Lung (tissue), 12 donors: ENCODE results near the gene OR52E5. TPM values are rescaled to one million over a fixed set of nuclear protein-coding genes. Genes with fewer than 3 reads are reported as not detected.

Source experiments
- ATAC-seq: fragments of 200-7000 bp; cut with Tn5 transposase; one replicate; pipeline ENCODE4 v1.9.1; 2020; ENCODE audit warnings: moderate number of reproducible peaks; ENCODE audit not compliant: insufficient read depth, low FRiP score
- DNase-seq, 3 donors: peaks; one replicate each; pipeline ENCODE4 v3.0.0-alpha.2; 2013 to 2017
- H3K27ac ChIP-seq, 2 donors: one replicate each; pipeline ENCODE4 v1.5.1; 2013; ENCODE audit warnings: mild to moderate bottlenecking in 2 of 2, moderate library complexity in 2 of 2, control low read depth in 1 of 2, inconsistent platforms in 1 of 2, low read depth in 1 of 2, low read length in 1 of 2
- H3K27me3 ChIP-seq, 3 donors: one replicate each; pipeline ENCODE4 v1.5.1; 2013; ENCODE audit warnings: low read length in 2 of 3; ENCODE audit not compliant: control insufficient read depth in 3 of 3, insufficient read depth in 3 of 3
- H3K36me3 ChIP-seq, 4 donors: one replicate each; pipeline ENCODE4 v1.5.1; 2013; ENCODE audit warnings: low read length in 4 of 4, mild to moderate bottlenecking in 1 of 4, moderate library complexity in 1 of 4; ENCODE audit not compliant: control insufficient read depth in 4 of 4, insufficient read depth in 4 of 4
- H3K4me1 ChIP-seq, 5 donors: one replicate each; pipeline ENCODE4 v1.5.1; 2013; ENCODE audit warnings: low read length in 5 of 5, mild to moderate bottlenecking in 2 of 5, moderate library complexity in 1 of 5; ENCODE audit not compliant: control insufficient read depth in 5 of 5, insufficient read depth in 5 of 5
- H3K4me3 ChIP-seq: one replicate; pipeline ENCODE4 v1.5.1; 2013; ENCODE audit warnings: mild to moderate bottlenecking, control low read depth, moderate library complexity
- H3K9ac ChIP-seq, 2 donors: one replicate each; pipeline ENCODE4 v1.5.1; 2013; ENCODE audit warnings: low read length in 2 of 2, control low read depth in 1 of 2; ENCODE audit not compliant: insufficient read depth in 1 of 2
- H3K9me3 ChIP-seq, 4 donors: one replicate each; pipeline ENCODE4 v1.5.1; 2013; ENCODE audit warnings: low read length in 3 of 4, mild to moderate bottlenecking in 1 of 4, moderate library complexity in 1 of 4; ENCODE audit not compliant: control insufficient read depth in 4 of 4, insufficient read depth in 3 of 4
- CTCF ChIP-seq: IDR thresholded peaks from 2 replicates; pipeline ENCODE4 v1.5.1; 2012; ENCODE audit warnings: mild to moderate bottlenecking; ENCODE audit errors: control extremely low read depth, extremely low read depth
- WGBS, 2 donors: extraction: QIAGEN DNeasy Blood & Tissue Kit; methylation state at CpG; one replicate each; pipeline ENCODE4 v1.1.7; 2013; 5-methylcytosine and 5-hydroxymethylcytosine counted together
- polyA plus RNA-seq, 2 donors: library from polyadenylated mRNA; stranded (reverse); fragments of 200-250 nt; gene quantifications; one replicate each; pipeline ENCODE4 v1.2.1, GENCODE V29; 2013
- total RNA-seq, 2 donors: library from RNA; depleted of rRNA in 1 of 2; stranded (reverse); fragments of >200 nt in 1 of 2; gene quantifications; one replicate each; pipeline ENCODE4 v1.2.1, GENCODE V29; 2014 to 2021
- donor health status: control.
- donor health status: control.
- donor health status: Bipolar disorder and iron deficiency.
- donor health status: healthy.
- donor health status: DM: yes; HTN: yes; CAD: no.

OR52E5 gene
- total and polyA plus RNA-seq, 4 donors: not detected

- H3K9ac ChIP-seq: no peak overlapping the region
- peaks cover 0 to 6% (median 1%) of the 10 kb centered on the region in 4 donors for H3K9me3 ChIP-seq
- ATAC-seq (no peak), DNase-seq (no peak)
- no peak overlapping the region for H3K4me3 ChIP-seq
- 89 to 95% methylated on average over 31 of the region's 31 CpGs for WGBS, 2 donors
- no peaks in the 10 kb centered on the region for H3K27me3 ChIP-seq
- TF ChIP-seq CTCF: no peak
- H3K27ac ChIP-seq: no peak overlapping the region
- H3K4me1 ChIP-seq: no peaks in the 10 kb centered on the region
- no peaks in the 10 kb centered on the region for H3K36me3 ChIP-seq
These were observed 36.8 kb downstream of the OR52E5 start for GRCh38 chr11:5929571-5930368.

DNA sequence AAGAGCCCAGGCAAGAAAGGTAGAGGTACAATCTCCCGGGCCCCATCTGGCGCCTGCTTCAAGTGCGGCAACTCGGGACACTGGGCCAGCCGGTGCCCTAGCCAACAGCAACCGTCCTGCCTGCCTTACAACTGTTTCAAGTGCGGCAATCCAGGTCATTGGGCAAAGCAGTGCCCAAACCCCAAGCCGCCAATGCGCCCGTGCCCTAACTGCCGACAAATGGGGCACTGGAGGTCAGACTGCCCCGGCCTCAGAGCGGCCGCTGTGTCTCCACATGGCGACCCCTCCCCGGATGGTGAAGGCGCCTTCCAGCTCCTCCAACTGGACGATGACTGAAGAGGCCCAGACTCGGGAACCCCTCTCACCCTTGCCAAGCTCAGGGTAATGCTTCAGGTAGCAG lies 37.6 kb downstream of the OR52E5 start:
- Histone ChIP-seq H3K9me3 (peaks cover 0 to 7% (median 0%) of the 10 kb centered on the region in 4 donors), H3K4me1 (no peaks in the 10 kb centered on the region), H3K9ac (no peak overlapping the region), H3K4me3 (no peak overlapping the region), H3K27me3 (no peaks in the 10 kb centered on the region), H3K27ac (no peak overlapping the region), H3K36me3 (no peaks in the 10 kb centered on the region)
- no peak for TF ChIP-seq CTCF
- ATAC-seq (no peak), DNase-seq (no peak)
- 92% methylated on average over 19 of the region's 19 CpGs for WGBS, 2 donors

- Histone ChIP-seq H3K9ac (no peak overlapping the region), H3K27me3 (no peaks in the 10 kb centered on the region), H3K4me3 (no peak overlapping the region), H3K27ac (no peak overlapping the region), H3K36me3 (no peaks in the 10 kb centered on the region), H3K4me1 (no peaks in the 10 kb centered on the region), H3K9me3 (peaks cover 0 to 8% (median 0%) of the 10 kb centered on the region in 4 donors)
- ATAC-seq: no peak
- TF ChIP-seq CTCF: no peak
- 93 to 94% methylated on average over 8 of the region's 8 CpGs for WGBS, 2 donors
- DNase-seq: no peak
These were observed 38.1 kb downstream of the OR52E5 start for GRCh38 chr11:5931061-5931460.

DNA sequence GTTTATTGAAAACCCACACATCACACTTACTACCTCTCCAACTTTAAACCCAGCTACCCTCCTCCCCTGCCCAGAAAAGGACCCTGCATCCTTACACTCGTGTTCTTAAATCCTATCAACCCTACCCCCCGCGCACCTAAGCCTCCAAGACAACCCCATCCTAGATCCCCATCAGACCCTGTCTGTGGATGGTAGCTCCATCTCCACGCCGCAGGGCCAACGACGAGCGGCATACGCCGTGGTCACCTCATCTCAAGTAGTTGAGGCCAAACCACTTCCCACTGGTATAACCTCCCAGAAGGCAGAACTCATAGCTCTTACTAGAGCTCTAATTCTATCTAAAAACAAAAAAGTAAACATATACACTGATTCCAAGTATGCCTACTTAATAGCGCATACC lies 39.7 kb downstream of the OR52E5 start:
- 95 to 96% methylated on average over 11 of the region's 11 CpGs for WGBS, 2 donors
- no peak overlapping the region for H3K27ac ChIP-seq
- H3K4me3 ChIP-seq: no peak overlapping the region
- H3K4me1 ChIP-seq: no peaks in the 10 kb centered on the region
- peaks cover 0 to 9% (median 1%) of the 10 kb centered on the region in 4 donors for H3K9me3 ChIP-seq
- H3K36me3 ChIP-seq: no peaks in the 10 kb centered on the region
- DNase-seq (no peak), ATAC-seq (no peak)
- H3K27me3 ChIP-seq: no peaks in the 10 kb centered on the region
- TF ChIP-seq CTCF: no peak
- no peak overlapping the region for H3K9ac ChIP-seq
